GM18867 (cell line): ENCODE results near the gene CD320.
"Not testable (repeated sequence)": the region's sequence is repeated elsewhere in the genome, so short reads cannot be mapped to it uniquely, and the experiment has no call there.

ENCODE experiments used
- ATAC-seq: cut with Tn5 transposase; IDR thresholded peaks from one replicate; pipeline ENCODE4 v1.9.1; 2021; ENCODE audit warnings: mild to moderate bottlenecking, moderate library complexity; ENCODE audit not compliant: unreplicated experiment

CD320 gene

DNA sequence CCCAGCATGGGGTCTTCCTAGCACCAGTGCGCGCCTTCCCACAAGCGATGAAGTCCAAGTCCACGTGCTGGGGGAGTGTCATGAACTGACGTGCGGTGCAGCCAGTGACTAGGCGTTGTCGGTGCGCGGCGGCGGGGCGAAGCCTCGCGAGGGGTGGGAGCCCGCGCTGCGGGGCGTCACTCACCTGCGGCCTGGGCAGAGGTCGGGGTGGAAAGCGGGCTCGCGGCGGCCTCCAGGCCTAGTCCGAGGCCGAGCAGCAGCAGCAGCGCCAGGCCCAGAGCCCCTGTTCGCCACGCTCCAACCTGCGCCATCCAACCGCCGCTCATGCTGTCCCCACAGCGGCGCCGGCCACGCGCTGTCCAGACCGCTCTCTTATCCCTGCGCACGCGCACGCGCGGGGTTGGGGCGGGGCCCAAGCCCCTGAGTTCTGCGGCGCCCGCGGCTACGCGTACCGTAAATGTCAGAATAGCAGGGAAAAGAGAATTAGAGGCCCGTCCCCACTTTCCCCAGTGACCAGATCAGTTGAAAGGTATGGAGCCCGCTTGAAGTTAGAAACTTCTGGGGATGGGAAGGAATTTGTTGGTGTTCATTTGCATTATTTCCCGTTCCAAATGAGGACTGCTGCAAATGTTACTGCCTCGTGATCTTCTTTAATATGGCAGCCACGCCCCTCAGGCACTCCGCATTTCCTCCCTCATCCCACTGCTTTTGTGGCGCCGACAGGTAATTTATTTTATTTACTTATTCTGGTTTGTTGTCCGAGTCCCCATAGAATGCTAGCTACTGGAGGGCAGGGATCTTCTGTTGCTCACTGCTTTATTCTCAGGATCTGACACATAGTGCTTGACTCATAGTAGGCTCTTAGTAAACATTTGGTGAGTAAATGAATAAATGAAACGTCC is at the start of gene CD320:
Gene CD320 (minus strand): TSS at position 394 of the 902 bp plus-strand sequence. CDS start 68 bp downstream, at position 326.
- peak; percentile 82 for ATAC-seq

DNA sequence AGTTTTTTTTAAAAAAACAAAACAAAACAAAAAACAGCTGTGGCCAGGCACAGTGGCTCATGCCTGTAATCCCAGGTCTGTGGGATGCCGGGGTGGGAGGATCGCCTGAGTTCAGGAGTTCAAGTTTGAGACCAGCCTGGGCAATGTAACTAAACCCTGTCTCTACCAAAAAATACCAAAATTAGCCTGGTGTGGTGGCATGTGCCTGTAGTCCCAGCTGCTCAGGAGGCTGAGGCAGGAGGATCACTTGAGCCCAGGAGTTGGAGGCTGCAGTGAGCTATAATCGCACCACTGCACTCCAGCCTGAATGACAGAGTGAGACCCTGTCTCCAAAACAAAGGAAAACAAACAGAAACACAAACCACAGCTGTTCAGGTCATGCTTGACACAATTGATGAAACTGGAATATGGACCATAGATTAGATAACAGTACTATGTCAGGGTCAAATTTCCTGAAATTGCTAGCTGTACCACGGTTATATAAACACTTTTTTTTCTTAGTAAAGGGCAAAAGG is 48.9 kb upstream of the CD320 start:
- ATAC-seq, result no peak

DNA sequence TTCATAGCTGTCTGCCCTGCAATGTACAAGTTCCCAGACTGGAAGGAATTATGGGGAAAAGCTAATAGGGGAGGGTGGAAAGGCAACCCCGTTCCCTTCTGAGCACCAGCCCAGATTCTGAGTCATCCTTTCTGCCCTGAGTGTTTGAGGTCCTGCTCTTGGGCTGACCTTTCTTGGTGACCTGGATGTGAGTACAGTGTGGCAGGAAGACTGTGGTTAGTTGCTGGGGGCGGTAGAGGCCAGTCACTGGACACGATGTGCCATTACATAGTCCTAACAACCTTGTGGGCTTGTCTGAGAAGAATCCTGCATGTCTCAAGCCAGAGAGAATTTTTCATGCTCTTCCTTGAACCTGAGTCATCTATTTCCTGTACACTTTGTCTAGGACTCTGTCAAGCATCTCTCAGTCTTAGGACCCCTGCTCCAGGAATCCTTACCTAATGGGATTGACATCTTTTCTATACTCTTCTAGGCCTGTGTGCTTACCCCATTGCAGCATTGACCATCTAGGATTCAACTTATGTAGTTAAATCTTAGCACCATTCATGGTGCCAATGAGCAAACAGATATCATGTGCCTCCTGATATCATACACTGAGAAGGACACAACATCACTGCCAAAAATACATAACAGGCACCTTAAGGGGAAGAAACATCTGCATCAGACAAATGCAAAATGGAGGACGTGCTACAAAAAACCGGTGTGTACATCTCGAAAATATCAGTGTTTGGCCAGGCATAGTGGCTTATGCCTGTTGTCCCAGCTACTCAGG is 47.7 kb upstream of the CD320 start:
- no peak for ATAC-seq

DNA sequence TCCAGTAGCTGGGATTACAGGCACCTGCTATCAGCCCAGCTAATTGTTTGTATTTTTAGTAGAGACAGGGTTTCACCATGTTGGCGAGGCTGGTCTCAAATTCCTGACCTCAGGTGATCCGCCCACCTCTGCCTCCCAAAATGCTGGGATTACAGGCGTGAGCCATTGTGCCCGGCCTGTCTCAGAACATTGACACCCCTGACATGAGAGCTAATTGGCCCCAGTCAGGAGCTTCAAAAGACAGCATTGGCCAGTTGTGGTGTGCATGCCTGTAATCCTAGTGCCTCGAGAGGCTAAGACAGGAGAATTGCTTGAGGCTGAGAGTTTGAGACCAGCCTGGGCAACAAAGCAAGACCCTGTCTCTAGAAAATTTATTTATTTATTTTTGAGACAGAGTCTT is 44.7 kb upstream of the CD320 start:
- not testable (repeated sequence) for ATAC-seq

DNA sequence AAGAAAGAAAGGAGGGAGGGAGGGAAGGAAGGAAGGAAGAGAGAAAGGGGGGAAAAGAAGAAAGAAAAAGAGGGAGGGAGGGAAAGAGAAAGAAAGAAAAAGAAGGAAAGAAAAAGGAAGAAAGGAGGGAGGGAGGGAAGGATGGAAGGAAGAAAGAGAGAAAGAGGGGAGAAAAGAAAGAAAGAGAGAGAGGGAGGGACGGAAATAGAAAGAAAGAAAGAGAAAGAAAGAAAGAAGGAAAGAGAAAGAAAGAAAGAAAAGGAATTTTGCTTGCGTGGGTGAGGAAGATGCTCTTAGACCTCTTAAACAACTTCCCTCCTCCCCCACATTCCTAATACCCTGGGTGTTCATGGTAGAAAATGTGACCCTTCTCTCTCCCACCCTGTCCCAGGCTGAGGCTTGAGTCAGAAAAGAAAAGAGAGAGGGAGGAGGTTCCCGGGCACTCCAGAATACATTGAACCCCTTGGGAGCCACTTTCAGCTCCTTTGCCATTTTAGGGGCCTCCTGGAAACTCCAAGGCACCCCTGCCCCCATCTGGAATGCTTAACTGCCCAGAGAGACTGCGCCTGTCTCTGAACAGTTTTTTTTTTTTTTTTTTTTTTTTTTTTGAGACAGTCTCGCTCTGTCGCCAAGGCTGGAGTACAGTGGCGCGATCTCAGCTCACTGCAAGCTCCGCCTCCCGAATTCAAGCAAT is 44.1 kb upstream of the CD320 start:
- ATAC-seq, result no peak

DNA sequence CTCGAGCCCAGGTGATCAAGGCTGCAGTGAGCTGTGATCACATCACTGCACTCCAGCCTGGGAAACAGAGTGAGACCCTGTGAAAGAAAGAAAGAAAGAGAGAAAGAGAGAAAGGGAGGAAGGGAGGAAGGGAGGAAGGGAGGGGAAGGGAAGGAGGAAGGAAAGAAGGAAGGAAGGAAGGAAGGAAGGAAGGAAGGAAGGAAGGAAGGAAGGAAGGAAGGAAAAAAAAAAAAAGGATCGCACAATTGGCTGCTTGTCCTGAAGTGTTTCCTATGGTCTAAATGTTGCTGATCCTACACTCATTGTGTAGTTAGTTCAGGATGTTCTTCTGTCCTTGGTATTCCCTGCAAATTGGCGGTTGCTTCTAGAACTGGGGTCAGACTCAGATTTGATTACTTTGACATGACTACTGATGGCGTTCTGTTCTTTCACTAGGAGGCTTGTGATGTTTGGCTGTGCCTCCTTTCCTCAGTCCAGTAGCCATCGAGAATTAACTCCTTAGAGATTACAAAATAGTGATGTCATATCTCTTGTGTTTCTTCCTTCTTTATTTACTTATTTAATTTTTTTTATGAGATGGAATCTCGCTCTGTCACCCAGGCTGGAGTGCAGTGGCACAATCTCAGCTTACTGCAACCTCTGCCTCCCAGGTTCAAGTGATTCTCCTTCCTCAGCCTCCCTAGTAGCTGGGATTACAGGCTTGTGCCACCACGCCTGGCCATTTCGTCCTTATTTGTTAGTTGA is 41.6 kb upstream of the CD320 start:
- not testable (repeated sequence) for ATAC-seq

DNA sequence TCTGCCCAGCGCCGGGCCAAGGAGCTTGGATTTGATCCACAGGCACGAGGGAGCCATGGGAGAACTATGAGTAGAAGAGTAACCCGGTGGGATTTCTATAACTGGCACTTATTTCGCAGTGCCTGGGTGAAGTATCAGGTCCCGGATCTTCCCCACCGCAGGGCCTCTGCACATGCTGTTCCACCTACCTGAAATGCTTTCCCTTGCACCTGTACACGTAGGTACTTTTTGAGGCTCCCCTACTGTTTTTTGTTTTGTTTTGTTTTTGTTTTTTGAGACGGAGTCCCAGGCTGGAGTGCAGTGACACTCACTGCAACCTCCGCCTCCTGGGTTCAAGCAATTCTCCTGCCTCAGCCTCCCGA is 35.3 kb upstream of the CD320 start:
- no peak for ATAC-seq

DNA sequence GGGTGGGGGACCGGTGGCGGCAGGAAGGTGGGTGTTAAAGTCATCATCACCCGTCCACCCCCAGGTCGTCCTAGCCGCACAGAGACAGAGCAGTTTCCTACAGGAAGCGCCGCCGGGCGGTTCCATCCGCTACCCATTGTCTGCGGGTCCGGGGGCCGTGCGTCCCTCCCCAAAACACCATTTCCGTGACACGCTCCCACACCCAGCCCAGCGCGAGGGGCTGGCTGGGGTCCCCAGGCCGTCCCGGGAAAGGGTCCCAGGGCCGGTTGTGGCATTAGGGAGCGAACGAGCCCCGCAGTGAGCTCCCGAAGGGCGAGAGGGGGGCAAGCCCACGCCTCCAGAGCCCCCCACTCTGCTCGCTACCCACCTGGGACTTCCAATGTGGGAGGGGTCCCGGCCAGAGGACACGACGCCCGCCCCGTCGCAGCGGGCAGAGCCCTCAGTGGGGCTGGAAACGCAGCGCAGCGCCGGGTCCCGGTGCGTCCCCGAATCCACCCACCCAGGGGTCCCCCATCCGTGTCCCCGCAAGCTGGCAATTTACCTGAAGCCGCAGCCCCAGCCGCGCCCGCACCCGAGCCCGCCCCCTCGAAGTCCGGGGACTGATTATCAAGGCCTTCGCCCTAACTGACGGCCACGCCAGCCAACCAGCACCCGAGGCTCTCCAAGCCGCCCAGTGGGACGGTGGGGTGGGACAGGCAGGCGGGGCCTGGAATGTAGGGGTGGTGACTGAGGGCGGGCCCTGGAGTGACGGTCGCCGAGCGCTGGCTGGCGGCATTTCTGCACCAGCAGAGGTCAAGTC is 34.7 kb upstream of the CD320 start, which contains the start of gene KANK3:
Gene KANK3 (minus strand): TSS at position 579 of the 799 bp plus-strand sequence. CDS start 5,434 bp downstream, outside the sequence.
- peak; percentile 91 for ATAC-seq

DNA sequence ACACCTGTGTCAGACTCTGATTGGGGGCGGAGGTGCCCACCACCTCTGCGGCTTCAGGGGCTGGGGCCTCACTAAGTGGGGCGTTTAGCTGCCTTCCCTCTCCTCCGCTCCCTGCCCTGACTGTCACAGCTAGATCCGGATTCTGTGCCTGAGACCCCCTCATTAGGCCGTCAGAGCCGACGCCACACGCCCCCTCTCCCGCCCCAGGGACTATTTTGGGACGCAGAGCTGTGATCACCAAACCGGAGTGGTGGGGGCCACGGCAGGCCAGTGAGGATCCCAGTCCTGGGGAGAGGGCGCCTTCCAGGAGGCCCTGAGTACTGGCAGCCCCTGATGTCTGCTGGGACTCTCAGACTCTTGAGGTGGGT is 34.1 kb upstream of the CD320 start:
- peak; percentile 10 for ATAC-seq

DNA sequence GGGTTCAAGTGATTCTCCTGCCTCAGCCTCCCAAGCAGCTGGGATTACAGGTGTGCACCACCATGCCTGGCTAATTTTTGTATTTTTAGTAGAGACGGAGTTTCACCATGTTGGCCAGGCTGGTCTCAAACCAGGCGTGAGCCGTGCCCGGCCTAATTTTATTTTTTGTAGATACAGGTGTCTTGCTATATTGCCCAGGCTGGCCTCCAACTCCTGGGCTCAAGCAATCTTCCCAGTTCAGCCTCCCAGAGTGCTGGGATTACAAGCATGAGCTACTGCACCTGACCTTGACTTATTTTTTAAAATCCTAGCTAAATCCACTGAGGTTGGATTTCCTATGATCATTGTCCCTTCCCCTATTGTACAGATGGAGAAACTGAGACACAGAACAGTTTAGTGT is 33.3 kb upstream of the CD320 start:
- ATAC-seq, result not testable (repeated sequence)

DNA sequence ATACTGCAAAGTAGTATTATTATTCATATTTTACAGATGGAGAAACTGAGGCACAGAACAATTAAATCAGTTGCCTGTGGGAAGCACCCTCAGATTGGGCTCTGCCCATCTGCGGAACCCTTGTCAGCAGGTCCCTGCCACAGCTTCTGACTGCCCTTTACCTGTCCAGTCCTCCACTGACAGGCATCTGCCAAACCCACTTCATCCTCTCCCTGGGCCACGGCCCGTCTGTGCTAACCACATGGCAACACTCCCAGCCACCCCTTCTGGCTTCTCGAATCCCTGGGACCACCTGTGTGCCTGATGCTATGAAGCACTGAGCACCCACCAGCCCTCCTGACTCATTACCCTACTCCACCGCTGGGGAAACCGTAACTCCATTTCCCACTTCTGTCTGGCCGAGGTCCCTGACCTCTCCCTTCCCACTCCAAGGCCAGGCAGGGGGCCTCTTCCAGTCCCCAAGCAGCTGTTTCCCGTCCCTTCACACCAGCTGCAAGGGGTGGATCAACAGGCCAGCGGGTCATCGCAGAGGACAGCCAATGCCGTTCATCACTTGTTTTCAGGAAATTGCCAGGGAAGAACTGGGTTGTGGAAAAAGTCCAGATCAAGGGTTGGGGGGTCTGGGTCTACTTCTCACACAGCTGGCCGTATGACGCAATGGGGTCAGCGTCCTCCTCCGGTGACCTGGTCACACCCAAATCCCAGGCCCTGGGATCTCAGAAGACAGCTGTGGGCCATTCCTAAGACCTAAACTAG is 32.4 kb upstream of the CD320 start:
- no peak for ATAC-seq

DNA sequence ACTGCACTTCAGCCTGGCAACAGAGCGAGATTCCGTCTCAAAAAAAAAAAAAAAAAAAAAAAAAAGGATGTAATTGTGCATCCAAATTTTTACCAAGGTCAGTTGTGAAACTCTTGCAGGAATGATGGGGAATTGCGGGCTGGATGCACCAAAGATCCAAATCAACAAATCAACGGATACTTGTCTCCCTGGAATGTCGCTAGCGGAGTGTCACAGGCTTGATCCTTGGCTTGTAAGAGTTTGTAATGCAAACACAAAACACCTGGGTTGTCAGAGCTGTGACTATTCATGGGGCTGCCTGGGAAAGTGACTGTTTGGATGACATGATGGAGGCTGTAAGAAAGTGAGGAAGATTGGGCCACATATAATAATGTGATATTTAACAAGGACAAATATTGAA is 30.7 kb upstream of the CD320 start:
- ATAC-seq, result no peak

DNA sequence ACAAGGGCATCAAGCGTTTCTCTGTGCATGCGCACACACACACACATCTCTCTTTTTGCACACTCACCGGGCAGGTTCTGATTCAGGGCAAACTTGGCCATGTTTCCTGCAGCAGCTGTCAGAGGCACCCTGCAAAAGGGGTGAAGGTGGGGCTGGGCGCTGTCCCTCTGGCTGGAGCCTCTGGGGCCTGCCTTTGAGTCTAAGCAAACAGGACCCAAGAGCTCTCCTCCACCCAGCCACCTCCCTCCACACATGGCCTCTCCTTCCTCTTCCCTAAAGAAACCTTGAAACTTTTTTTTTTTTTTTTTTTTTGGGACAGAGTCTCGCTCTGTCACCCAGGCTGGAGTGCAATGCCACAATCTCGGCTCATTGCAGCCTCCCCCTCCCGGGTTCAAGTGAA is 29.6 kb upstream of the CD320 start:
- no peak for ATAC-seq

DNA sequence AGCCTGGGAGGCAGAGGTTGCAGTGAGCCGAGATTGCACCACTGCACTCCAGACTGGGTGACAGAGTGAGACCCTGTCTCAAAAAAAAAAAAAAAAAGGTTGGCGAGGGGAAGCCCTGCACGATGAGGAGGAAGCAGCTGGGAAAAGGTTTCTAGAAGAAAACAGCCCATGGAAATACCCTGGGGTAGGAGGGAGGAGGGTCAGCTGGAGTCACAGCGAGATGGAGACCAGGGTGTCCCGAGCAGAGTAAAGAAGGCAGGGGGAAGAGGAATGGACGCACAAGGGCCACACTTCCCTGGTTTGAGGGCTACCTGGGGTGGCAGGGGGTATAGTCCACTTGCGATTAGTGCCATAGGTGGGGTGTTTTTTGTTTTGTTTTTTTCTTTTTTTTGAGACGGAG is 28.5 kb upstream of the CD320 start:
- ATAC-seq, result no peak

DNA sequence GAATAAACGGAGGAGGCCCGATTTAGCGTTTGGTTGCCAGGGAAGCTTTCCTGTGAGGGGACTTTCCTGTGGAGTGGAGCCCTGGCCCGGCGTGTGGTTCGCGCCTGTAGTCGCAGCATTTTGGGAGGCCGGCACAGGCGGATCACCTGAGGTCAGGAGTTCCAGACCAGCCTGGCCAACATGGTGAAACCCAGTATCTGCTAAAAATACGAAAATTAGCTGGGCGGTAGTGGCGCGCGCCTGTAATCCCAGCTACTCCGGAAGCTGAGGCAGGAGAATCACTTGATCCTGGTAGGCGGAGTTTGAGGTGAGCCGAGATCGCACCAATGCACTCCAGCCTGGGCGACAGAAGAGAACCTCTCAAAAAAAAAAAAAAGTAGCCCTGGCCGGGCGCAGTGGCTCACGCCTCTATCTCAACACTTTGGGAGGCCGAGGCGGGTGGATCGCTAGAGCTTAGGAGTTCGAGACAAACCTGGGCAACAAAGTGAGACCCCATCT is 28.0 kb upstream of the CD320 start:
- no peak for ATAC-seq

DNA sequence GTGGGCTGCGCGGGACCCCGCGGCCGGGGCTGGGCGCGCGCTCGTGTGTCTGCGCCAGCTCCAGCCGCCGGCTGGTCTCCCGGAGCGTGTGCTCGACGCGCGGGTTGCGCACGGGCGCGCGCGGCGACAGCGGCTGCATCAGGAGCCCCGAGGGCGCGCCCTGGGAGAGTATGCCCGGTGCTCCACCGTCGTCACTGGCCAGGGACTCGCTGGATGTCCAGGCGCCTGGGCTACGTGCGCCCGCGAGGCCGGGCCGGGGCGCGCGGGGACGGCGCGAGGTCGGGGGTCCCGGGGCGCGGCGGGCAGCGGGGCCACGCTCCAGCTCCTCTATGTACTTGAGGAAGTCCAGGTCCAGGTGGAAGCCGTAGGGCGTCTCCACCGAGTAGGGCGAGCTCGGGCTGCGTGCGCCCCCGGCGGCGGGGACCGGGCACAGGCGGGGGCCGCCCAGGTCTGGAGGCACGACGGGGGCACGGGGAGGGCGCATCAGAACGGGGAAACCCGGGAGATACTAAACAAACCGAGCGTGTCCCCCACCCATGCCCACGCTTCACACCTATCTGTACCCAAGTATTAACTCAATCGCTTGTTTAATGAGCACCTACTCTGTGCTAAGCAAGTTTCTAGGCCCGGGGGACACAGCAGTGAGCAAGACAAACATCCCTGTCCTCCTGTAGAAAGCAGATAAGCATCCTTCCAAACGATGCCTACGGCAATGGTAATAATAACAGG is 27.3 kb upstream of the CD320 start:
- ATAC-seq, result peak; percentile 44

DNA sequence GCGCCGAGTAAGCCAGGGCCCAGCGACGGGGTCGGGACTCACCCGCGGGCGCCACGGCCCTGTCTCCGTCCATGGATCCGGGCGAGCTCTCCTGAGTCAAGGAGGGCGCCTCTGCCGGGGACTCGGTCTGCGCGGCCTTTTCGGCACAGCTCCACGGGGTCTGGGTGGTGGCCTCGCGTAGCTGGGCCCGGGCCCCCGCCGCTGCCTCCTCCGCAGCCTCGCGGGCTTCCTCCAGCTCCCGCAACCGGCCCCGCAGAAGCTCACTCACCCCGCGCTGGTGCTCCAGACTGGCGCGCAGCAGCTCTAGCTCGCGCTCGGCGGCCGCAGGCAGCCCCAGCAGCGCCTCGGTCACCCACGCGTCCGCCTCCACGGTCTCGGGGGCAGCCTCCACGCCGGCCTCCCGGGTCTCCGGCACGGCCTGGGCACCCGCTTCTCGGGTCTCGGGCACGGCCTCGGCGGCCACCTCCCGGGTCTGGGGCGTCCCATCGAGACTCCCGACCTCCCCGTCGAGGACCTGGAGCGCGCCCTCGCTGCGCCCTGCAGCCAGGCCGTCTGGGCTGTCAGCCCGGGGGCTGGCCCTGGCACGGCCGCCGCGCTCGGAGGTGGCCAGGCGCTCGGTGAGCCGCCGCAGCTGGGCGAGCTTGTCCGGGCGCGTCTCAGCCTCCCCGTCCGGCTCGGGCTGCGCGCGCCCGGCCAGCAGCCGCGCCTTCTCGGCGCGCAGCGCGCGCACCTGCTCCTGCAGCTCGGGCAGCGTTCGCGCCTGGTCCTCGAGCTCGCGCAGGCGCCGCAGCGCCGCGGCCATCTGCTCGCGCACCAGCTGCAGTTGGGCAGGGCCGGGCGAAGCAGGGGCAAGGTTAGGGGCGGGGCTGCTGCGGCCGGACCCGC is 26.5 kb upstream of the CD320 start:
- peak; percentile 62 for ATAC-seq
